ENCODE results near the gene CCNO.

The CCNO gene

GRCh38 chr5:55230086-55230629 is 3.2 kb downstream of the CCNO start:
- no peak overlapping the region for H3K4me3 ChIP-seq (ENCODE audit: low read depth, low read length)
- no peak for DNase-seq (ENCODE audit: low read depth)
- TF ChIP-seq CTCF (IDR thresholded peaks at IDR 0.05; ENCODE audit: low read depth, low read length, missing control alignments) = no peak
- in situ Hi-C loops (cut with HindIII; ENCODE audit: low sequenced_read_pairs) = loop anchor here (5.0 kb wide), 1 partner anchor 53 kb away; no protein-coding TSS in a partner anchor

- TF ChIP-seq CTCF (IDR thresholded peaks at IDR 0.05; ENCODE audit: low read depth, low read length, missing control alignments) = no peak
- peak overlapping the region; percentile 34 for H3K4me3 ChIP-seq (ENCODE audit: low read depth, low read length)
- in situ Hi-C loops (cut with HindIII; ENCODE audit: low sequenced_read_pairs) = no loop called here
- DNase-seq (ENCODE audit: low read depth) = no peak
Observed at GRCh38 chr5:55227664-55228430, 5.6 kb downstream of the CCNO start.

DNA sequence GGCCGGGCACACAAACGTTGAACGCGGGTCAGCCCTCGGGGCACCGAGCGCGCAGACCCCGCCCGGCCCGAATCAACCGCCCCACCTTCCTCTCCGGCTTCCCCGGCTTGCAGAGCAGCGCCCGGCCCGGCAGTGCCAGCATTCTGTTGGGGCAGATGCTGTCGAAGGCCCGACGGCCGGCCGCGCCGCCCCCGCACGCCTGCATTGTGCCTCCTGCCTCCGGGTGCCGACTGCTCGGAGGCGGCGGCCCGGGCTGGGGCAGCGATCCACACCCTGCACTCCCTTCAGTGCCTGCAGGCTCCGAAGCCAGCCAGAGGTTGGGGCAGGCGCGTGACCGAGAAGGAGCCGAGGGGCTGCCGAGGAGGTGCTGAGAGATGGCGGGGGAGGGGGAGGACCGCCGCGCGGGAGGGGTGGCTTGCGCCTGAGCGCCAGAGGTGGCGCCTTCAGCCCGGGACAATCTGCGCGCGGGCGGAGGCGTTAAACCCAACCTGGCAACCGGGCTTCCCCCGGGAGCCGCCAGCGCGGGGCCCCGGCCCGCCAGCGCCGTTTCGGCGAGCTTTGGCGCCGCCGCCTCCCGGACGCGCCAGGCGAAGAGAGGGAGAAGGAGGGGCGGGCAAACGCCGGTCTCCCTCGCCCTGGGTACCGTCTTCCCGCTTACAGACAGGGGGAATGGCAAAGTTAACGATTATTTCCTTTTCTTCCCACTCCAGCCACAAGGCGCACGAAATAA is 6.3 kb downstream of the CCNO start, which contains the start of gene MCIDAS:
TSS of gene MCIDAS (minus strand) at position 382 of the 730 bp plus-strand sequence. CDS start at position 205, 177 bp downstream.
- no peak for TF ChIP-seq CTCF (IDR thresholded peaks at IDR 0.05; ENCODE audit: low read depth, low read length, missing control alignments)
- H3K4me3 ChIP-seq (ENCODE audit: low read depth, low read length) = peak within 1 kb of the TSS; percentile 34
- DNase-seq (ENCODE audit: low read depth) = no peak
- in situ Hi-C loops (cut with HindIII; ENCODE audit: low sequenced_read_pairs) = no loop called here

GRCh38 chr5:55226027-55226933 is 7.1 kb downstream of the CCNO start:
- TF ChIP-seq CTCF (IDR thresholded peaks at IDR 0.05; ENCODE audit: low read depth, low read length, missing control alignments) = peak; percentile 65
- in situ Hi-C loops (cut with HindIII; ENCODE audit: low sequenced_read_pairs) = no loop called here
- DNase-seq (ENCODE audit: low read depth) = no peak
- H3K4me3 ChIP-seq (ENCODE audit: low read depth, low read length) = peak overlapping the region; percentile 34

- in situ Hi-C loops (cut with HindIII; ENCODE audit: low sequenced_read_pairs) = no loop called here
- no peak for TF ChIP-seq CTCF (IDR thresholded peaks at IDR 0.05; ENCODE audit: low read depth, low read length, missing control alignments)
- no peak overlapping the region for H3K4me3 ChIP-seq (ENCODE audit: low read depth, low read length)
- no peak for DNase-seq (ENCODE audit: low read depth)
Observed at GRCh38 chr5:55225346-55225745, 8.1 kb downstream of the CCNO start.

DNA sequence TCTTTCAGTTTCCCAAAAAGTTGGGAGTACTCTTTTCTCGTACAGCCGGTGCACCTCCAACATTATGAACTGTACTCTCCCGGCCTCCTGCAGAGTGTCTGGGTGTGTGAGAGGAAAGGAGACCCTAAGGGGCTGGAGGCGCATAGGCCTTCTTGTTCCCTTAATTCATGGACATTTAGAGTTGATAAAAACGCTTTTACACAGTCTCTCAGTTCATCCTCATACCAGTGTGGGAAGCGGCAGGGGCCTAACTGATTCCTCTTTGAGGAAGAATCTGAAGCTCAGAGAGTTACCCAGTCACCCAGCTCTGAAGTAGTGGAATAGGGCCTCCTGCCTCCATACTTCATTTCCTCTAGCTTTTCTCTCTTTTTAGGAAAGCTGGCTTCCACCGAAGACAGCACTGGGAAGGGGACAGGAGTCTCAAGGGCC is 9.6 kb downstream of the CCNO start:
- no peak for TF ChIP-seq CTCF (IDR thresholded peaks at IDR 0.05; ENCODE audit: low read depth, low read length, missing control alignments)
- no peak overlapping the region for H3K4me3 ChIP-seq (ENCODE audit: low read depth, low read length)
- in situ Hi-C loops (cut with HindIII; ENCODE audit: low sequenced_read_pairs) = no loop called here
- DNase-seq (ENCODE audit: low read depth) = no peak
